ENCODE results near the gene USP48.

Gene USP48

GRCh38 chr1:21751281-21751680 is 31.7 kb downstream of the USP48 start:
- no peak for DNase-seq (ENCODE audit: low read depth in 1 of 2, low spot score in 1 of 2)

DNA sequence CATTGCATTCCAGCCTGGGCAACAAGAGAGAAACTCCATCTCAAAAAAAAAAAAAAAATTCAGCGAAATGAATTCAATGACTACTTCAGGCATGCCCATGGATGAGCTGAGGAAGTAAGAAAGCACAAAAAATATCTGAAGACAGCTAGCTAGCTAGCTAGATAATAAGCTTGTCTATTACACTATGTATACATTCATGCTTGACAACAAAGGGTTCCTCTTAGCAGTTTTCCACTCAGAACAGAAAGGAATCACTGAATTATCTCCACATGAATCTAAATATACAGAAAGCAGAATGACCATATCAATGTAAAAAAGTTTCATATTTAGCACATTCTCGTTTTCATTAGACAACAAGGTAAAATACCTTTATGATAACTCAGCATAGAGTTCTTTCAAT is 32.1 kb downstream of the USP48 start:
- DNase-seq (ENCODE audit: low read depth in 1 of 2, low spot score in 1 of 2), result no peak

DNA sequence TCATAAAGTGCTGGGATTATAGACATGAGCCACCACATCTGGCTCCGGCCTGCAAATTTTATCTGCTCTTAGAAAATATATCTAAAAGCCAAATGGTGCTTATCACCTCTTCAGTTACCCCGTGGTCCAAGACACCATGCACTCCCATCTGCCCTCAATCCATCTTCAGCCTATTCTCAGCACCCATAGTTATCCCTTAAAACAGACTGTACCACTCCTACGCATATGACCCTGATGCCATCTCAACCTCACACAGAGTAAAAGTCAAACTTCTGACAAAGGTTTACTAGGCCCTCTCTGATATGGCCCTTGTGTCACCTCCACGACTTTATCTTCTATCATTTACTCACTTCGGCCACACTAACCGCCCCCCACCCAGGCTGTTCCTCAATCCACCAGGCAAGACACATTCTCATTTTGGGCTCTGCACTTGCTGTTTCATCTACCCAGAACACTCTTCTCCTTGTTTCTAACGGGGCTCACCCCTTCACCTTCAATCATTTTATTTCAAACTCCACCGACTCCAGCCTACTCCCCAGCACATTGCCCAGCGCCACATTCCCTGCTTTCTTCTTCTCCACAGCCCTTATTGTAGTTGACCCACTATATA is 33.0 kb downstream of the USP48 start:
- DNase-seq (ENCODE audit: low read depth in 1 of 2, low spot score in 1 of 2), result no peak

DNA sequence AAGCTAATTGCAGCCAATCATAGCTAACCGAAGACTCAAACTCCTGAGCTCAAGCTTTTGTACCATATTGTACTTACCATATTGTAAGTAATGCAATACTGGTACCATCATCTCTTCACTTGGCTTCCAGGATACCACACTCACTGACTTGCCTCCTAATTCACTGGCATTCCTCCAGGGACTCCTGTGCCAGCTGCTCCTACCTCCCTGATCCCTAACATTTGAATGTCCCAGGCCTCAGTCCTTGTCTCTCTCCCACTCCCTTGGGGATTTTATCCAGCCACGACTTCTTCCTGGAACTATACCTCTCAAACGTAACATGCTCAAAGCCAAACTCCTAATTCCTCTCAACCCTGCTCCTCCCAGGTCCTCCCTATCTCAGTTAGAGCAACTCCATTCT is 33.8 kb downstream of the USP48 start:
- DNase-seq (ENCODE audit: low read depth in 1 of 2, low spot score in 1 of 2), result no peak

DNA sequence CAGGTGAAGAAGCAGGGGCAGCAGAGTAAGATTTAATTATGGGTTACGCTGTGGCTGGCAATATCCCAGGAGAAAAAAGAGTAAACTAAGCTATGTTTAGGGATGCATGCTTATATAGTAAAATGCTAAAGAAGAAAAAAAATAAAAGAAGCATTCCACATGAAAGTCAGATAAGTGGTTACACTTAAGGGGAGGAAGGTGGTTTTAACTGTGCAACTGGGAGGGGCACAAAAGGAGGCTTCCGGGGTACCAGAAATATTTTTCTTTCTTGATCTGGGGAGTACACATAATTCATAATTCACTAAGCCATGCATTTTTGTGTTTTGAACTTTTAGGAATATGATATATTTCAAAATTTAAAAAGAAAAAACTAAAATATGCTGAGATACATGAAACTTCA is 39.5 kb downstream of the USP48 start:
- no peak for DNase-seq (ENCODE audit: low read depth in 1 of 2, low spot score in 1 of 2)

GRCh38 chr1:21742578-21742977 is 40.4 kb downstream of the USP48 start:
- no peak for DNase-seq (ENCODE audit: low read depth in 1 of 2, low spot score in 1 of 2)

GRCh38 chr1:21741206-21741605 is 41.7 kb downstream of the USP48 start:
- DNase-seq (ENCODE audit: low read depth in 1 of 2, low spot score in 1 of 2), result no peak

- DNase-seq (ENCODE audit: low read depth in 1 of 2, low spot score in 1 of 2), result no peak
These were observed 46.1 kb downstream of the USP48 start for GRCh38 chr1:21736876-21737275.

DNA sequence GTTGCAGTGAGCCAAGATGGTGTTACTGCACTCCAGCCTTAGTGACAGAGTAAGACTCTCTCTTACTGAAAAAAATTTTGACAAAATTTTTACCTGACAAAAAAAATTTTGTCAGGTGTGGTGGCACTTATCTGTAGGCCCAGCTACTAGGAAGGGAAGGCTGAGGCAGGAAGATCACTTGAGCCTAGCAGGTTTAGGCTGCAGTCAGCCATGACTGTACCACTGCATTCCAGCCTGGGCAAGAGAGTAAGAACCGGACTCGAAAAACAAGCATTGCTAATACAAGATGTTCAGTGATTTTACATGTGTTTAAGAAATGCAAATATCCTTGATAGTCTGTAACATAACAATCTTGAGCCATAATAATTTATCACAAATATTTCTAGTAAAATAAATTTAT is 46.9 kb downstream of the USP48 start:
- DNase-seq (ENCODE audit: low read depth in 1 of 2, low spot score in 1 of 2), result no peak

DNA sequence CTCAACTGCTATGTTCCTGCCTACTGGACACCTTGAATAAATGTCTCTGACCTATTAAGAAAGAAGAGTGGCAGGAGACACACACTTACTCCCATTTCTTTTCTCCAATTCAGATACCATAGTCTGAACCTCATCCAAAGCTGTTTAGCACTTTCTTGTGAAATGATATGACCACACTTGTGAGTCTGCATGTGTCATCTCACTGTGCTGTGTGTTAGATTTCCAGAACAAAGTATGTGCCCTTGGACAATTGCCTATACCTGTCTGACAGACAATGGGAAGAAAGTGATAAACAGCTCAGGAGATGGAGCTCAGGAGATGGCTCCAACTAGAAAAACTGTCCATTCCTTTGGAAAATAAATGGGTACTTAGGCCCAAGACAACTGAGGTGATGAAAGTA is 48.4 kb downstream of the USP48 start:
- DNase-seq (ENCODE audit: low read depth in 1 of 2, low spot score in 1 of 2), result no peak

DNA sequence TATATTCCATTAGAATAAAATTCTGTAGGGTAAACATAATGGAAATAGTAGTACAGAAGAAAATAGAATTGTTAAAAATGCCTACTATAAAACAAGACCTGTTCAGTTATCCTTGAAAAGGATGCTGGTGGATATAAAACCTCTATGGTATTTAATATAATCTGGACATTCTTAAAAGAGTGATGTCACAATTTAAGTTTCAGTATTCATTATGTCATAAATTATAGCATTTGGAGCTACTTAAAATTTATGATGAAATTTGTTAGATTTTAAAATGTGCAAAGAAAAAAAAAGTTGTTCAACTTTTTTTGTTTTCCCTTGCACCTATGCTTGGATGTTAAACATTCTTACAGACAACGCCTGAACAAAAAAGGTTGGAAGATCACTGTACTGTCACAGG is 50.3 kb downstream of the USP48 start:
- DNase-seq (ENCODE audit: low read depth in 1 of 2, low spot score in 1 of 2), result no peak

GRCh38 chr1:21725748-21726392 is 57.1 kb downstream of the USP48 start:
- no peak for DNase-seq (ENCODE audit: low read depth in 1 of 2, low spot score in 1 of 2)

DNA sequence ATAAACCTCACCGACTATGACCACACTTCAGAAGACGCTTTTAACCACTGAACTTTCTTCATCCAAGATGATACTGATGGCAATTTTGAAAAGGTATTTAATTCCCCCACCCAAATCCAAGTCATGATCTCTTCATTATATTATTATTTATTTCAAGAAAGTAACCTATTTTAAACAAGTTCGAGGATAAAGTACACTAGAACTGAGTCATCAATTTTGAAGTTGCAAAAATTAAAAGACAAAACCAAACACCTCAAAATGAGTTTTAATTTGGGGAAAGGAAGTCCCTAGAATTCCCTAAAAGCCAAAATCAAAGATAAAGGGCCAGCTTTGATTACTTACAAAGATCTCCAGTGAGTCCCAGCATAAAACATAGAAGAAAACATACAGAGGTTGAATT is 58.4 kb downstream of the USP48 start:
- DNase-seq (ENCODE audit: low read depth in 1 of 2, low spot score in 1 of 2), result no peak

- no peak for DNase-seq (ENCODE audit: low read depth in 1 of 2, low spot score in 1 of 2)
These were observed 58.9 kb downstream of the USP48 start for GRCh38 chr1:21724098-21724497.

- DNase-seq (ENCODE audit: low read depth in 1 of 2, low spot score in 1 of 2), result no peak
These were observed 61.5 kb downstream of the USP48 start for GRCh38 chr1:21721295-21721985.

- no peak for DNase-seq (ENCODE audit: low read depth in 1 of 2, low spot score in 1 of 2)
These were observed 66.8 kb downstream of the USP48 start for GRCh38 chr1:21716169-21716568.

- DNase-seq (ENCODE audit: low read depth in 1 of 2, low spot score in 1 of 2), result no peak
These were observed 75.1 kb downstream of the USP48 start for GRCh38 chr1:21707891-21708290.

- DNase-seq (ENCODE audit: low read depth in 1 of 2, low spot score in 1 of 2), result no peak
These were observed 75.7 kb downstream of the USP48 start for GRCh38 chr1:21707086-21707840.

- DNase-seq (ENCODE audit: low read depth in 1 of 2, low spot score in 1 of 2), result no peak
These were observed 76.7 kb downstream of the USP48 start for GRCh38 chr1:21706151-21706835.

GRCh38 chr1:21705303-21705980 is 77.5 kb downstream of the USP48 start:
- no peak for DNase-seq (ENCODE audit: low read depth in 1 of 2, low spot score in 1 of 2)

DNA sequence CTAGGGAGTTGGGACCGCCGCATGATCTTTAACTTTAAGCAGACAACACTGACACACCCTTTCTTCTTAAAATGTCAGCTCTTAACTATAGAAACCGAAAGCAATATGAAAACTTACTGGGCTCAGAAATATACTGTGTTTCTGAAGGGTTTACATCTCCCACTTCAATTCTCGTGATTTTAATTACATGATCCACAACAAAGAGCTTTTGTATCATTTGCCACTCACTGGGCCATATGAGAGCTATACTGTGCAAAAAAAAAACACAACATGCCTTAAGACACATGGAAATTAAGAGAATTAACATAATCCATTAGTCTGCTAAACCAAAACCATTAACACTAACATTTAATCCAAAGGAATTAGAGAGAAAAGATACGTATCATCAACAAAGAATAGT is 78.8 kb downstream of the USP48 start:
- no peak for DNase-seq (ENCODE audit: low read depth in 1 of 2, low spot score in 1 of 2)

Measured in activated CD4-positive, alpha-beta T cell treated with anti-CD3 and anti-CD28 coated beads, Interleukin-2, amount 50 U/mL, for 24 hours (primary cell).